H1 (cell line): ENCODE measurements around the gene GSKIP. TPM values are rescaled to one million over a fixed set of nuclear protein-coding genes. Genes with fewer than 3 reads are reported as not detected.

Experiments used
- CTCF ChIA-PET: fragments of 300-600 bp; sonication (Branson Sonifier 250); formaldehyde crosslinking; loops from one replicate; lab custom pipeline; 2021; ENCODE audit not compliant: partially characterized antibody; lab: Charles Lee
- POLR2A ChIA-PET: fragments of 300-600 bp; sonication (Branson Sonifier 250); formaldehyde crosslinking; loops from one replicate; lab custom pipeline; 2021; ENCODE audit warnings: inconsistent platforms; ENCODE audit not compliant: partially characterized antibody; lab: Charles Lee
- DNase-seq, 2 experiments: peaks; one replicate each; pipeline versions ENCODE4 v3.0.0 to v3.0.0-alpha.2; 2010 to 2022; ENCODE audit warnings: low spot score in 2 of 2, low read depth in 1 of 2, mixed read lengths in 1 of 2
- FAIRE-seq: peaks from 2 replicates; lab custom pipeline; 2011; peaks lifted over from hg19 to GRCh38; lab: Jason Lieb, UNC
- H2AFZ ChIP-seq: 2 replicates; pipeline ENCODE4 v1.8.1; 2012; ENCODE audit warnings: low read length, inconsistent platforms
- H2AK5ac ChIP-seq: 2 replicates; pipeline ENCODE4 v1.6.1; 2013; ENCODE audit warnings: low read depth, low read length
- H2BK120ac ChIP-seq: replicated peaks from 2 replicates; pipeline ENCODE3; 2013; ENCODE audit warnings: low read depth, low read length, inconsistent platforms
- H2BK12ac ChIP-seq: 2 replicates; pipeline ENCODE4 v1.6.1; 2013; ENCODE audit warnings: low read depth, low read length
- H2BK15ac ChIP-seq: 2 replicates; pipeline ENCODE4 v1.6.1; 2013; ENCODE audit warnings: low read length
- H2BK20ac ChIP-seq: 2 replicates; pipeline ENCODE4 v1.6.1; 2013; ENCODE audit warnings: low read length
- H2BK5ac ChIP-seq: 2 replicates; pipeline ENCODE4 v1.6.1; 2013; ENCODE audit warnings: low read depth, low read length
- H3K14ac ChIP-seq: 2 replicates; pipeline ENCODE4 v1.6.1; 2013; ENCODE audit warnings: inconsistent platforms; ENCODE audit not compliant: insufficient read length
- H3K18ac ChIP-seq: 2 replicates; pipeline ENCODE4 v1.6.1; 2013; ENCODE audit warnings: low read length; ENCODE audit errors: extremely low read depth
- H3K23ac ChIP-seq: 2 replicates; pipeline ENCODE4 v1.6.1; 2013; ENCODE audit warnings: inconsistent platforms; ENCODE audit not compliant: insufficient read length
- H3K23me2 ChIP-seq: 2 replicates; pipeline ENCODE4 v1.6.1; 2013; ENCODE audit warnings: low read depth, low read length
- H3K27ac ChIP-seq: 2 replicates; pipeline ENCODE4 v1.6.1; 2011; ENCODE audit warnings: low read depth, low read length, inconsistent platforms
- H3K27me3 ChIP-seq, 4 experiments: replicated peaks in 1 of 4; 1 replicate in 1 of 4; 2 replicates in 3 of 4; pipeline versions ENCODE4 v1.6.1 to v1.8.1; 2011 to 2013; ENCODE audit warnings: low read length in 3 of 4, mild to moderate bottlenecking in 3 of 4, inconsistent platforms in 2 of 4, mixed read lengths in 2 of 4, moderate library complexity in 1 of 4; ENCODE audit not compliant: control insufficient read depth in 3 of 4, insufficient read depth in 3 of 4; ENCODE audit errors: extremely low read depth in 1 of 4
- H3K36me3 ChIP-seq, 4 experiments: 2 replicates each; pipeline versions ENCODE4 v1.6.1 to v1.8.1; 2011 to 2013; ENCODE audit warnings: mild to moderate bottlenecking in 4 of 4, low read length in 3 of 4, moderate library complexity in 2 of 4, control low read depth in 1 of 4, inconsistent platforms in 1 of 4; ENCODE audit not compliant: insufficient read depth in 4 of 4, control insufficient read depth in 2 of 4
- H3K4ac ChIP-seq: replicated peaks from 2 replicates; pipeline ENCODE3; 2013; ENCODE audit warnings: low read length, low read depth, mixed read lengths, inconsistent platforms; ENCODE audit not compliant: insufficient read length
- H3K4me1 ChIP-seq, 4 experiments: replicated peaks in 1 of 4; 1 replicate in 1 of 4; 2 replicates in 3 of 4; pipeline versions ENCODE4 v1.6.1 to v1.8.1; 2011 to 2013; ENCODE audit warnings: low read length in 3 of 4, inconsistent platforms in 2 of 4, mixed read lengths in 1 of 4; ENCODE audit not compliant: insufficient read depth in 4 of 4, control insufficient read depth in 3 of 4
- H3K4me2 ChIP-seq, 2 experiments: 2 replicates each; pipeline versions ENCODE4 v1.6.1 to v1.8.1; 2011 to 2013; ENCODE audit warnings: low read depth in 2 of 2, low read length in 2 of 2, control low read depth in 1 of 2, inconsistent platforms in 1 of 2, mild to moderate bottlenecking in 1 of 2; ENCODE audit not compliant: insufficient read depth in 1 of 2
- H3K4me3 ChIP-seq, 4 experiments: fragments of 200-600, 300-600 bp in 1 of 4; sonication (generic), shearing (Covaris generic), sonication (Bioruptor Twin) in 1 of 4; 2 replicates each; pipeline versions ENCODE4 v1.5.1 to v1.8.1; 2011 to 2016; ENCODE audit warnings: low read length in 4 of 4, low read depth in 3 of 4, control low read depth in 2 of 4, inconsistent platforms in 2 of 4, mild to moderate bottlenecking in 2 of 4, mixed read lengths in 1 of 4, moderate library complexity in 1 of 4; ENCODE audit not compliant: insufficient read depth in 2 of 4; ENCODE audit errors: extremely low read depth in 1 of 4
- H3K56ac ChIP-seq: replicated peaks from 2 replicates; pipeline ENCODE3; 2013; ENCODE audit warnings: low read depth, mild to moderate bottlenecking, mixed read lengths, low read length, inconsistent platforms; ENCODE audit not compliant: insufficient read length
- H3K79me1 ChIP-seq: 2 replicates; pipeline ENCODE4 v1.6.1; 2013; ENCODE audit warnings: low read depth, low read length, control low read depth
- H3K79me2 ChIP-seq, 2 experiments: 2 replicates each; pipeline versions ENCODE4 v1.6.1 to v1.8.1; 2012 to 2013; ENCODE audit warnings: low read length in 2 of 2, mild to moderate bottlenecking in 2 of 2, inconsistent platforms in 1 of 2; ENCODE audit not compliant: insufficient read depth in 2 of 2, control insufficient read depth in 1 of 2
- H3K9ac ChIP-seq, 4 experiments: replicated peaks in 1 of 4; 1 replicate in 1 of 4; 2 replicates in 3 of 4; pipeline versions ENCODE4 v1.6.1 to v1.8.1; 2011 to 2013; ENCODE audit warnings: low read depth in 3 of 4, low read length in 3 of 4, control low read depth in 2 of 4, mild to moderate bottlenecking in 2 of 4, moderate library complexity in 2 of 4, inconsistent platforms in 1 of 4; ENCODE audit errors: extremely low read depth in 1 of 4
- H3K9me3 ChIP-seq, 2 experiments: 2 replicates each; pipeline versions ENCODE4 v1.6.1 to v1.8.1; 2012 to 2013; ENCODE audit warnings: mild to moderate bottlenecking in 2 of 2, moderate library complexity in 2 of 2, control low read depth in 1 of 2, inconsistent platforms in 1 of 2, low read depth in 1 of 2, low read length in 1 of 2, mixed read lengths in 1 of 2; ENCODE audit not compliant: insufficient read depth in 2 of 2
- H4K20me1 ChIP-seq, 2 experiments: replicated peaks in 1 of 2; 2 replicates each; pipeline versions ENCODE3 to v1.8.1; 2011 to 2013; ENCODE audit warnings: inconsistent platforms in 2 of 2, low read length in 2 of 2, mild to moderate bottlenecking in 1 of 2; ENCODE audit not compliant: insufficient read depth in 2 of 2, control insufficient read depth in 1 of 2
- H4K5ac ChIP-seq: 2 replicates; pipeline ENCODE4 v1.6.1; 2013; ENCODE audit warnings: low read length, low read depth, mixed read lengths, inconsistent platforms; ENCODE audit not compliant: insufficient read length
- H4K8ac ChIP-seq: 2 replicates; pipeline ENCODE4 v1.8.0; 2013; ENCODE audit warnings: mild to moderate bottlenecking, moderate library complexity, low read length, inconsistent platforms; ENCODE audit not compliant: insufficient read depth; ENCODE audit errors: extremely low read depth
- H4K91ac ChIP-seq: replicated peaks from 2 replicates; pipeline ENCODE3; 2013; ENCODE audit warnings: low read length, mixed read lengths, inconsistent platforms; ENCODE audit not compliant: insufficient read length
- CREB1 ChIP-seq: IDR thresholded peaks from 2 replicates; pipeline ENCODE4 v1.6.1; 2012; ENCODE audit warnings: inconsistent platforms
- JUN ChIP-seq: IDR thresholded peaks from 2 replicates; pipeline ENCODE4 v1.6.1; 2011; ENCODE audit warnings: low read depth, mild to moderate bottlenecking, improper control_type of control experiment, low read length
- SP1 ChIP-seq: IDR thresholded peaks from 2 replicates; pipeline ENCODE4 v1.6.1; 2011; ENCODE audit warnings: low read depth, low read length
- SRF ChIP-seq: IDR thresholded peaks from 2 replicates; pipeline ENCODE4 v1.6.1; 2011; ENCODE audit warnings: mild to moderate bottlenecking, low read depth, low read length, moderate library complexity
- WGBS, 2 experiments: shearing (Covaris generic) in 1 of 2; methylation state at CpG; one replicate each; pipeline versions ENCODE4 v1.1.6 to v1.1.7; 2013 to 2015; ENCODE audit warnings: low lambda C conversion rate in 2 of 2, mixed read lengths in 2 of 2, inconsistent platforms in 1 of 2, low coverage in 1 of 2, missing lambda C conversion rate in 1 of 2; ENCODE audit not compliant: insufficient replicate concordance in 2 of 2, insufficient coverage in 1 of 2, insufficient read length in 1 of 2; ENCODE audit errors: extremely low coverage in 1 of 2, missing lambda C conversion rate in 1 of 2; 5-methylcytosine and 5-hydroxymethylcytosine counted together
- polyA plus RNA-seq, 7 experiments: library from polyadenylated mRNA; depleted of rRNA in 3 of 7; stranded (reverse) in 5 of 7; unstranded in 2 of 7; fragments of >200 nt in 5 of 7; fragments of 200-250 nt in 2 of 7; gene quantifications; 1 replicate in 5 of 7; 2 replicates in 1 of 7; 4 replicates in 1 of 7; pipeline versions ENCODE4 v1.2.1 to v1.2.3, GENCODE V29; 2011 to 2013; ENCODE audit warnings: missing spikeins in 2 of 7, mixed read lengths in 2 of 7
- total RNA-seq: library from RNA; stranded (reverse); fragmentation: NEBNext Ultra II Directional; extraction: Animal tissue kit (Norgen Biotek cat#: 25700); gene quantifications from 2 replicates; pipeline ENCODE4 v1.2.1, GENCODE V29; 2021
- TF ChIP-seq, protein P1 (sequence below): IDR thresholded peaks from 2 replicates; pipeline ENCODE4 v1.6.1; 2011; ENCODE audit warnings: low read length, improper control_type of control experiment

Gene GSKIP
- total and polyA plus RNA-seq, 2 of the 8 experiments (the other 6 are each of a cell fraction or from before 2014, with no cell fraction given), result 20.3 to 37.1 TPM

DNA sequence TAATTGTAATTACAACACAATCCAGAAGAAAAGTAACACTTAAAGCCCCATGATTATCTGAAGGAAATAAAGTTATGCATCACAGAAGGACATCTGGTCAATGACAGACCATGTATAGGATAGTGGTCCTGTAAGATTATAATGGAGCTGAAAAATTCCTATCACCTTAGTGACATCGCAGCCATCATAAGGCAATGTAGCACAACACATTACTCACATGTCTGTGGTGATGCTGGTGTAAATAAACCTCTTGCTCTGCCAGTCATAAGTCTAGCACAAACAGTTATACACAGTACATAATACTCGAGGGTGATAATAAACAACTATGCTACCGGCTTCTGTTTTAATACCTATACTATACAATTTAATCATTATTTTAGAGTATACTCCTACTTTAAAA is 11.3 kb upstream of the GSKIP start:
- Histone ChIP-seq H3K79me2 (peaks cover 0 to 53% of the 10 kb centered on the region in 2 experiments; a peak in 2 of 4 replicates), H3K9me3 (no peaks in the 10 kb centered on the region), H3K9ac (no peak overlapping the region), H2AFZ (no peak overlapping the region), H3K79me1 (peaks cover 2% of the 10 kb centered on the region; the same call in 1 of the 2 replicates), H3K4me3 (no peak overlapping the region), H2BK120ac (no peak overlapping the region), H2BK15ac (no peak overlapping the region), H3K4me1 (peaks cover 0 to 9% (median 2%) of the 10 kb centered on the region in 4 experiments; a peak in 1 of 7 replicates), H3K27me3 (no peaks in the 10 kb centered on the region), H3K4ac (no peak overlapping the region), H3K27ac (no peak overlapping the region), H3K14ac (no peak overlapping the region), H3K56ac (no peak overlapping the region), H3K36me3 (no peaks in the 10 kb centered on the region; a peak in 1 of 8 replicates), H2BK12ac (no peak overlapping the region), H4K8ac (no peak overlapping the region), H2AK5ac (0 out of 2 replicates have a peak overlapping the region, but pooled peaks have one; percentile 18), H4K5ac (no peak overlapping the region), H4K20me1 (no peaks in the 10 kb centered on the region), H2BK20ac (no peak overlapping the region), H3K4me2 (no peak overlapping the region), H3K23ac (no peak overlapping the region), H3K23me2 (no peaks in the 10 kb centered on the region), H2BK5ac (no peak overlapping the region), H4K91ac (no peak overlapping the region), H3K18ac (no peak overlapping the region)
- POLR2A ChIA-PET, result interaction anchor here (1.1 kb wide), 1 partner anchor 149 kb away, joined by 4 read pairs; no protein-coding TSS in a partner anchor
- no peak for DNase-seq
- no peak for FAIRE-seq
- CTCF ChIA-PET, result interaction anchor here (0.6 to 1.4 kb wide), 6 partner anchors 9 to 159 kb away, joined by 3 to 5 read pairs (median 3); no protein-coding TSS in a partner anchor
- TF ChIP-seq CREB1 (no peak), SP1 (no peak), JUN (no peak), SRF (no peak)
- TF ChIP-seq, protein P1, sequence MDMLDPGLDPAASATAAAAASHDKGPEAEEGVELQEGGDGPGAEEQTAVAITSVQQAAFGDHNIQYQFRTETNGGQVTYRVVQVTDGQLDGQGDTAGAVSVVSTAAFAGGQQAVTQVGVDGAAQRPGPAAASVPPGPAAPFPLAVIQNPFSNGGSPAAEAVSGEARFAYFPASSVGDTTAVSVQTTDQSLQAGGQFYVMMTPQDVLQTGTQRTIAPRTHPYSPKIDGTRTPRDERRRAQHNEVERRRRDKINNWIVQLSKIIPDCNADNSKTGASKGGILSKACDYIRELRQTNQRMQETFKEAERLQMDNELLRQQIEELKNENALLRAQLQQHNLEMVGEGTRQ, result no peak
- WGBS, 2 experiments, result 88% methylated on average over 3 of the region's 3 CpGs; no CpG with 5 or more reads in 1 of the 2 experiments
